ENCODE results near the gene MAML2. TPM values are rescaled to one million over a fixed set of nuclear protein-coding genes. Genes with fewer than 3 reads are reported as not detected.

The MAML2 gene
- total and polyA plus RNA-seq, 2 of the 13 experiments (the other 11 are each of a cell fraction or from before 2014, with no cell fraction given): 2.3 to 25.9 TPM

DNA sequence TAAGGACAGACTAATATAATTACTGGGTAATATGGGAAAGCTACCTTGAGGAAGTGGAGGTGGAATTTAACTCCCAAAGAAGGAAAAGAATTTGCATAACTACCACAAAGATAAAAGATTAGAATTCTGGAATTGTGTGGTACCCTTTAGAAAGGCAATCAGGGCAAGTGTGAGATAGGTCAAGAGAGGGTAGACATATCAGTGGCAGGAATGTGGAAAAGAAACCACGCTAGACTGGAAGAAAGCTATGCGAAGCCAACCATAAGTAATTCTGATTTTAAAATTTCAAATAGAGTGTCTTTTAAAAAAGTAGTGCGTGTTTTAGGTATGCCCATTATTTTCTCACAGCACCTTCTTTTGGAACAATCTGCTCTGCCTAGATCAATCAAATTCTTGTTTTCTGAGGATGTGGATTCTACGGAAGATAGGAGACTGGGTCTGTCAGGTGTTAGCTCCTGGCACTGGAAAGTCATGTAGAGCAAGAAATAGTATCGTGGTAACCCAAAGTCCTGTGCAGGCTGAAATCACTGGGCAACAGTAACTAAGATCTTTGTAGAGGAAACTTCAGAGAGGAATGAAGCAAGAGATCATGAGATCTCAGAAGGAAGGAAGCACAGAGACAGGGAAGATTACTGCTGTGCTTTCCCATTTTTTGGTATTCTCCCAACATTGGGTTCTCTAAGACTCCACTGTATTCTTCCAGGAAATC lies 307.8 kb downstream of the MAML2 start:
- intact Hi-C loops (cut with micrococcal nuclease; ENCODE audit: unreplicated experiment) (no loop called here), in situ Hi-C loops (cut with HindIII; ENCODE audit: extremely low pct_ligation_motif_present, low pct_unique_long_range_greater_than_20kb) (no loop called here)
- no peaks in the 10 kb centered on the region for H3K27me3 ChIP-seq (ENCODE audit: control insufficient read depth in 1 of 2, insufficient read depth in 2 of 2, low read length in 2 of 2)
- ATAC-seq (no peak), DNase-seq (ENCODE audit: low spot score) (no peak), FAIRE-seq (no peak)
- CTCF ChIA-PET (ENCODE audit: low intra/inter-chr PET ratio, low total read pairs): no interaction called here
- no peak overlapping the region for H3K4me3 ChIP-seq (replicated peaks in 1 of 3; ENCODE audit: insufficient read depth in 1 of 3, low read depth in 2 of 3, low read length in 3 of 3)
- TF ChIP-seq EP300 (IDR thresholded peaks at IDR 0.05; ENCODE audit: low read depth in 2 of 2, low read length in 2 of 2) (no peak), EP300 (CRISPR knock-in tag; IDR thresholded peaks at IDR 0.05; ENCODE audit: borderline replicate concordance) (no peak), ZNF121 (CRISPR knock-in tag; IDR thresholded peaks at IDR 0.05) (no peak)
- TF ChIP-seq, protein P1, sequence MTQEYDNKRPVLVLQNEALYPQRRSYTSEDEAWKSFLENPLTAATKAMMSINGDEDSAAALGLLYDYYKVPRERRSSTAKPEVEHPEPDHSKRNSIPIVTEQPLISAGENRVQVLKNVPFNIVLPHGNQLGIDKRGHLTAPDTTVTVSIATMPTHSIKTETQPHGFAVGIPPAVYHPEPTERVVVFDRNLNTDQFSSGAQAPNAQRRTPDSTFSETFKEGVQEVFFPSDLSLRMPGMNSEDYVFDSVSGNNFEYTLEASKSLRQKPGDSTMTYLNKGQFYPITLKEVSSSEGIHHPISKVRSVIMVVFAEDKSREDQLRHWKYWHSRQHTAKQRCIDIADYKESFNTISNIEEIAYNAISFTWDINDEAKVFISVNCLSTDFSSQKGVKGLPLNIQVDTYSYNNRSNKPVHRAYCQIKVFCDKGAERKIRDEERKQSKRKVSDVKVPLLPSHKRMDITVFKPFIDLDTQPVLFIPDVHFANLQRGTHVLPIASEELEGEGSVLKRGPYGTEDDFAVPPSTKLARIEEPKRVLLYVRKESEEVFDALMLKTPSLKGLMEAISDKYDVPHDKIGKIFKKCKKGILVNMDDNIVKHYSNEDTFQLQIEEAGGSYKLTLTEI (CRISPR knock-in tag; conservative IDR thresholded peaks at IDR 0.05): no peak
- peaks cover 0 to 13% of the 10 kb centered on the region in 2 experiments; a peak in 2 of 5 replicates for H3K36me3 ChIP-seq (replicated peaks in 1 of 2; ENCODE audit: control insufficient read depth in 1 of 2, insufficient read depth in 2 of 2, low read length in 2 of 2)
- H3K9me3 ChIP-seq (ENCODE audit: low read length): no peaks in the 10 kb centered on the region
- peaks cover 13% of the 10 kb centered on the region for H3K4me1 ChIP-seq (ENCODE audit: insufficient read depth, low read length)
- H3K79me2 ChIP-seq (ENCODE audit: insufficient read depth, low read length): no peaks in the 10 kb centered on the region
- no peaks in the 10 kb centered on the region for H4K20me1 ChIP-seq (ENCODE audit: insufficient read depth, low read length)
- H3K9ac ChIP-seq (ENCODE audit: insufficient read depth, low read depth, low read length): no peak overlapping the region
- no peak overlapping the region for H2AFZ ChIP-seq (ENCODE audit: low read length)
- H3K4me2 ChIP-seq (ENCODE audit: low read depth, low read length): no peak overlapping the region
- POLR2A ChIA-PET: no interaction called here
- no peak overlapping the region for H3K27ac ChIP-seq (ENCODE audit: extremely low read length, insufficient read depth, low read length)
- BruUV-seq (replicated peaks): no TSS peak
- WGBS (ENCODE audit: low lambda C conversion rate): 89% methylated on average over 5 of the region's 5 CpGs

DNA sequence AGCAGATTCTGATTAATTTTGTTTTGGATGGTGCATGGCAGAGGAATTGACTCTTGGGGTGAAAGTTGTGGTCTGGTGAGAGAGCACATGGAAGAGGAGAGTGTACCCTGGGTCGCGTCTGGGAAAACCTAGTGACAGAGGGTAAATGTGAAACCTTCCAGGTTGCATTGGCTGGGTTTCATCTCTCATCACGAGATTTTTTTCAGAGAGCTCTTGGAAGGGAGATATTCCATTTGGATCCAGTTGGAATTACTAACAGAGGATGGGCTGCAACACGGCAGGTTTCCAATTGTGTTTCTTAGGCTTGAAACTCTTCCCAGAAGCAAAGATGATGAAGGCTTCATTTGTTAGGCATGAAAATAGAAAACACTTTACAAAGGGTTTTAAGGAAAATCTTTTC lies 309.4 kb downstream of the MAML2 start:
- Histone ChIP-seq H3K9me3 (ENCODE audit: low read length) (no peaks in the 10 kb centered on the region), H3K36me3 (replicated peaks in 1 of 2; ENCODE audit: control insufficient read depth in 1 of 2, insufficient read depth in 2 of 2, low read length in 2 of 2) (peaks cover 1 to 13% of the 10 kb centered on the region in 2 experiments; a peak in 2 of 5 replicates), H3K4me3 (replicated peaks in 1 of 3; ENCODE audit: insufficient read depth in 1 of 3, low read depth in 2 of 3, low read length in 3 of 3) (no peak overlapping the region), H4K20me1 (ENCODE audit: insufficient read depth, low read length) (no peaks in the 10 kb centered on the region), H3K79me2 (ENCODE audit: insufficient read depth, low read length) (no peaks in the 10 kb centered on the region), H3K4me1 (ENCODE audit: insufficient read depth, low read length) (peaks cover 13% of the 10 kb centered on the region), H3K4me2 (ENCODE audit: low read depth, low read length) (no peak overlapping the region), H3K27ac (ENCODE audit: extremely low read length, insufficient read depth, low read length) (no peak overlapping the region), H2AFZ (ENCODE audit: low read length) (no peak overlapping the region), H3K9ac (ENCODE audit: insufficient read depth, low read depth, low read length) (no peak overlapping the region), H3K27me3 (ENCODE audit: control insufficient read depth in 1 of 2, insufficient read depth in 2 of 2, low read length in 2 of 2) (no peaks in the 10 kb centered on the region)
- ChIA-PET CTCF (ENCODE audit: low intra/inter-chr PET ratio, low total read pairs) (no interaction called here), POLR2A (no interaction called here)
- FAIRE-seq: no peak
- intact Hi-C loops (cut with micrococcal nuclease; ENCODE audit: unreplicated experiment) (no loop called here), in situ Hi-C loops (cut with HindIII; ENCODE audit: extremely low pct_ligation_motif_present, low pct_unique_long_range_greater_than_20kb) (no loop called here)
- no peak for DNase-seq (ENCODE audit: low spot score)
- WGBS (ENCODE audit: low lambda C conversion rate): 95% methylated on average over 4 of the region's 4 CpGs
- ATAC-seq: no peak
- BruUV-seq (replicated peaks): no TSS peak
- TF ChIP-seq, protein P2, sequence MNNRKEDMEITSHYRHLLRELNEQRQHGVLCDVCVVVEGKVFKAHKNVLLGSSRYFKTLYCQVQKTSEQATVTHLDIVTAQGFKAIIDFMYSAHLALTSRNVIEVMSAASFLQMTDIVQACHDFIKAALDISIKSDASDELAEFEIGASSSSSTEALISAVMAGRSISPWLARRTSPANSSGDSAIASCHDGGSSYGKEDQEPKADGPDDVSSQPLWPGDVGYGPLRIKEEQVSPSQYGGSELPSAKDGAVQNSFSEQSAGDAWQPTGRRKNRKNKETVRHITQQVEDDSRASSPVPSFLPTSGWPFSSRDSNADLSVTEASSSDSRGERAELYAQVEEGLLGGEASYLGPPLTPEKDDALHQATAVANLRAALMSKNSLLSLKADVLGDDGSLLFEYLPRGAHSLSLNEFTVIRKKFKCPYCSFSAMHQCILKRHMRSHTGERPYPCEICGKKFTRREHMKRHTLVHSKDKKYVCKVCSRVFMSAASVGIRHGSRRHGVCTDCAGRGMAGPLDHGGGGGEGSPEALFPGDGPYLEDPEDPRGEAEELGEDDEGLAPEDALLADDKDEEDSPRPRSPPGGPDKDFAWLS (CRISPR knock-in tag; IDR thresholded peaks at IDR 0.05; ENCODE audit: borderline replicate concordance): no peak
- TF ChIP-seq AKAP8 (CRISPR knock-in tag; IDR thresholded peaks at IDR 0.05) (no peak), PCBP1 (IDR thresholded peaks at IDR 0.05; ENCODE audit: borderline replicate concordance, low read depth, low read length) (no peak), HMGA1 (CRISPR knock-in tag; conservative IDR thresholded peaks at IDR 0.05) (no peak), SP1 (IDR thresholded peaks at IDR 0.05) (no peak), SP1 (CRISPR knock-in tag; IDR thresholded peaks at IDR 0.05) (no peak), MBD4 (IDR thresholded peaks at IDR 0.05; ENCODE audit: borderline replicate concordance, low read length) (no peak), GTF3A (CRISPR knock-in tag; conservative IDR thresholded peaks at IDR 0.05) (no peak)
- TF ChIP-seq, protein P3, sequence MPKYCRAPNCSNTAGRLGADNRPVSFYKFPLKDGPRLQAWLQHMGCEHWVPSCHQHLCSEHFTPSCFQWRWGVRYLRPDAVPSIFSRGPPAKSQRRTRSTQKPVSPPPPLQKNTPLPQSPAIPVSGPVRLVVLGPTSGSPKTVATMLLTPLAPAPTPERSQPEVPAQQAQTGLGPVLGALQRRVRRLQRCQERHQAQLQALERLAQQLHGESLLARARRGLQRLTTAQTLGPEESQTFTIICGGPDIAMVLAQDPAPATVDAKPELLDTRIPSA (CRISPR knock-in tag; IDR thresholded peaks at IDR 0.05; ENCODE audit: borderline replicate concordance): no peak
